Type B pancreatic cell (in vitro differentiated cells): ENCODE data around the gene ASPHD1. TPM values are rescaled to one million over a fixed set of nuclear protein-coding genes. Genes with fewer than 3 reads are reported as not detected.
"Not testable (repeated sequence)": the region's sequence is repeated elsewhere in the genome, so short reads cannot be mapped to it uniquely, and the experiment has no call there.

Experiments
- DNase-seq: peaks from one replicate; pipeline ENCODE4 v3.0.0; 2021; ENCODE audit warnings: mixed read lengths; ENCODE audit not compliant: unreplicated experiment; ENCODE audit errors: extremely low spot score
- H3K27ac Mint-ChIP-seq: 2 replicates; pipeline ENCODE4 v1.8.0; 2021; ENCODE audit warnings: mild to moderate bottlenecking, mixed read lengths
- H3K27me3 Mint-ChIP-seq: 2 replicates; pipeline ENCODE4 v1.8.0; 2021; ENCODE audit warnings: mixed read lengths
- H3K36me3 Mint-ChIP-seq: 2 replicates; pipeline ENCODE4 v1.8.0; 2021; ENCODE audit warnings: mixed read lengths
- H3K4me1 Mint-ChIP-seq: one replicate; pipeline ENCODE4 v1.8.0; 2021; ENCODE audit warnings: mixed read lengths; ENCODE audit not compliant: unreplicated experiment
- H3K4me3 Mint-ChIP-seq: 2 replicates; pipeline ENCODE4 v1.8.0; 2021; ENCODE audit warnings: mild to moderate bottlenecking, mixed read lengths
- H3K9me3 Mint-ChIP-seq: 2 replicates; pipeline ENCODE4 v1.8.0; 2021; ENCODE audit warnings: mixed read lengths
- CTCF ChIP-seq: fragments of 200-600 bp; sonication (generic); conservative IDR thresholded peaks from 2 replicates; pipeline ENCODE4 v1.5.0; 2021; ENCODE audit warnings: antibody characterized with exemption, mild to moderate bottlenecking
- total RNA-seq: library from RNA; stranded (reverse); gene quantifications from 2 replicates; pipeline ENCODE4 v1.2.1, GENCODE V29; 2021; ENCODE audit warnings: low replicate concordance

The ASPHD1 gene
- total RNA-seq, 1 donor from 2014 or later: 7.8 TPM

DNA sequence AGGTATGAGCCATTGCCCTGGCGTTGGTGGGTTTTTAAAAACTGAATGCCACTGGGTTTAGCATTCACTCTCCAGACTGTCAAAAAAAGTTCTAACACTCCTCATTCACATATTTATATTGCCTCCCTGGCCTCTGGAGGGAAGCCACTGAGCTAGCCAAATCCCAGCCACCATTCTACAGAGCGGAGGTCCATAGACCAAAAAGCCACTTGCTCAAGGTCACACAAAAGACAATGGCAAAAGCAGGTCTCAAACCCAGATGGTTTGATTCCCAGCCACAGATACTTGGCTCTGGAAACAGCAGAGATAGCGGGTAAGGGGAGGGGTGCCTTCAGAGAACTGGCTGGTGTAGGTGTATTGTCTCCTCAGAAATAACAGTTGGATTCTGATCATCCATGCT is 19.2 kb upstream of the ASPHD1 start:
- no peak for DNase-seq
- TF ChIP-seq CTCF: no peak
- peaks cover 34% of the 10 kb centered on the region for H3K27me3 Mint-ChIP-seq
- H3K4me1 Mint-ChIP-seq: peaks cover 4% of the 10 kb centered on the region
- no peak overlapping the region for H3K4me3 Mint-ChIP-seq
- peaks cover 4% of the 10 kb centered on the region for H3K36me3 Mint-ChIP-seq
- H3K27ac Mint-ChIP-seq: no peak overlapping the region
- no peaks in the 10 kb centered on the region for H3K9me3 Mint-ChIP-seq

DNA sequence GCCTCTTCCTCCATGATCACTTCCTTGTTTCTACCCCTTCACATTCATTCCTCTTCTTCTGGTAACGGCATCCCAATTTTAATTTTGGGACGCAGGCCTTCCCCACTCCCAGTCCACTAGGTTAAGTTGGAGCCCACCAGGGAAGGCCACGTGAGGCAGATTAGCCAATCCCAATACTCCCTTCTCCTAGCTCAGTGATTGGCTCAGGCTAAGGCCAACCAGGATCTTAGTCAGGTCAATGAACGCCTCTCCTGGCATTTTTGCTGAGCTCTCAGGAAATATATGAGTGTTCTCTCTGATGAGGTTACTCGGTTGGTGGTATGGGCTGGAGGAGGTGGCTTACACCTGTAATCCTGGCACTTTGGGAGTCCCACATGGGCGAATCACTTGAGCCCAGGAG is 16.3 kb upstream of the ASPHD1 start:
- no peak for DNase-seq
- Mint-ChIP-seq H3K27ac (no peak overlapping the region), H3K27me3 (peaks cover 9% of the 10 kb centered on the region), H3K36me3 (no peaks in the 10 kb centered on the region), H3K4me3 (no peak overlapping the region), H3K4me1 (no peaks in the 10 kb centered on the region), H3K9me3 (no peaks in the 10 kb centered on the region)
- TF ChIP-seq CTCF: no peak

GRCh38 chr16:29889372-29889771 is 10.9 kb upstream of the ASPHD1 start:
- H3K27me3 Mint-ChIP-seq, H3K36me3 Mint-ChIP-seq, H3K4me3 Mint-ChIP-seq, H3K9me3 Mint-ChIP-seq, H3K4me1 Mint-ChIP-seq, DNase-seq, H3K27ac Mint-ChIP-seq: not testable (repeated sequence)

DNA sequence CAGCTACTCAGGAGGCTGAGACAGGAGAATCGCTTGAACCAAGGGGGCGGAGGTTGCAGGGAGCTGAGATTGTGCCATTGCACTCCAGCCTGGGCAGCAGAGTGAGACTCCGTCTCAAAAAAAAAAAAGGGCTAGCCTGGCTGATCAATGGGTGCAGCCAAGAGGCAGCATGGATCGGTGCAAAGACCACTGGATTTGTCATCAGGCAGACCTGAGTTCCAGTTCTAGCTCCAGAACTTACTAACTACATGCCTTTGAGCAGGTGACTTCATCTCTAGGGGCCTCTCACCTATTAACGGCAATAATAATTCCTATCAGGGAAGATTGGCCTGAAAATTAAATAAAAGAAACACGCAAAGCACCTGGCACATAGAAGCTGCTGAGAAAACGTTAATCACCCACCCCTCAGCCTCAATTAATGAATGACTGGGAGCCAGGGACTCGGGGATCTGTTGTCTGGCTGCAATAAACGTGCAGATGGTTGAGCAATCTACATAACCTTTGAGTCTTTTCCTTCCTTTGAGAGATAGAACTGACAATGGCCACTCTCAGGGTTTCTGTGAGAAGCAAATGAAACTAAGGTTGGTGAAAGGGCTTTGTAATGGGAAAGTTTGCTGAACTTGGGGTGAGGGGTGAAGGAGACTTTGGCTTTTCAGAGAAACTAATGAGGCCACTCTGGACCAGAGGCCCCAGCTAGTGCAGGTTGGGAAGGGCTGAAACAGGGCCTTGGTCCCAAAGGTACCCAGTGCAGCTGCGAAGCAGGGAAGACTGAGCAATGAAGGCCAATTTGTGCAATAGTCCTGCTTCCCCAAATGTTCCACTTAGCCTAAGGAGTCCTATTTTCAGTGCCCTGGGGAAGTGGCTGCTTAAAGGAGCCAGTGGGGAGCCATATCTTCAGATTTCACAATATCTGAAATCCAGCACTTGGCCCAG is 8.5 kb upstream of the ASPHD1 start:
- H3K27me3 Mint-ChIP-seq: peaks cover 4% of the 10 kb centered on the region
- peak overlapping the region; percentile 41 for H3K27ac Mint-ChIP-seq
- H3K4me3 Mint-ChIP-seq: no peak overlapping the region
- no peaks in the 10 kb centered on the region for H3K36me3 Mint-ChIP-seq
- no peaks in the 10 kb centered on the region for H3K9me3 Mint-ChIP-seq
- no peak for TF ChIP-seq CTCF
- no peak for DNase-seq
- H3K4me1 Mint-ChIP-seq: no peaks in the 10 kb centered on the region

DNA sequence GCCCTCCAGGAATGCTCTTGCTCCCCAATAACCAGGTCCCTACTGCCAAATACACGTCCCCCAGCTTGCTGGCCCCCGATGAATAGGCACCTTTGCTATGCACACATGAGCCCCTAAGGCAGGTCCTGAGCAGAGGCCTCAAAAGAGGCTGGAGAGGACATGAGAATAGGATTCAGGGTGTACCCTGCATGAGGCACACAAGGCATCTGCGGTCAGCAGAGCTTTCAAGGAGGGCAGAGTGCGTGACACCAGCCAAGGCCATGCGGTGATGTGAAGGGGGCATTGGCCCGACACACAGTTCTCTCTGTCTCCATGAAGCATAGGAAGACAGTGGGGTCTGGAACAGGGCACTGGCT is 7.9 kb upstream of the ASPHD1 start:
- TF ChIP-seq CTCF: no peak
- DNase-seq: no peak
- H3K27me3 Mint-ChIP-seq: peaks cover 8% of the 10 kb centered on the region
- H3K4me3 Mint-ChIP-seq: no peak overlapping the region
- H3K4me1 Mint-ChIP-seq: no peaks in the 10 kb centered on the region
- no peaks in the 10 kb centered on the region for H3K9me3 Mint-ChIP-seq
- H3K36me3 Mint-ChIP-seq: no peaks in the 10 kb centered on the region
- H3K27ac Mint-ChIP-seq: no peak overlapping the region

GRCh38 chr16:29893553-29893952 is 6.7 kb upstream of the ASPHD1 start:
- peaks cover 19% of the 10 kb centered on the region for H3K27me3 Mint-ChIP-seq

More at GRCh38 chr16:29893553-29893952, 6.7 kb upstream of the ASPHD1 start:
- H3K4me3 Mint-ChIP-seq: no peak overlapping the region
- DNase-seq: no peak
- H3K9me3 Mint-ChIP-seq: no peaks in the 10 kb centered on the region
- H3K4me1 Mint-ChIP-seq: peaks cover 4% of the 10 kb centered on the region
- no peak for TF ChIP-seq CTCF
- H3K27ac Mint-ChIP-seq: no peak overlapping the region
- H3K36me3 Mint-ChIP-seq: no peaks in the 10 kb centered on the region
